Inflammatory macrophage treated with lipopolysaccharide for 4 hours (primary cell): Measurements from ENCODE around the gene CD7.

Experiments
- DNase-seq: peaks from one replicate; pipeline ENCODE4 v3.0.0-alpha.2; 2020

The CD7 gene

GRCh38 chr17:82328141-82328993 is 11.0 kb upstream of the CD7 start:
- no peak for DNase-seq

- DNase-seq, result no peak
Observed at GRCh38 chr17:82327757-82328140, 10.3 kb upstream of the CD7 start.

- DNase-seq, result no peak
Observed at GRCh38 chr17:82327289-82327688, 9.9 kb upstream of the CD7 start.

GRCh38 chr17:82325286-82326180 is 8.1 kb upstream of the CD7 start:
- DNase-seq, result no peak

GRCh38 chr17:82324566-82325285 is 7.3 kb upstream of the CD7 start:
- no peak for DNase-seq

- DNase-seq, result no peak
Observed at GRCh38 chr17:82323514-82324234, 6.3 kb upstream of the CD7 start.

- no peak for DNase-seq
Observed at GRCh38 chr17:82322526-82323453, 5.4 kb upstream of the CD7 start.

- DNase-seq, result no peak
Observed at GRCh38 chr17:82321947-82322466, 4.6 kb upstream of the CD7 start.

- DNase-seq, result peak; percentile 38
Observed at GRCh38 chr17:82320956-82321927, 3.8 kb upstream of the CD7 start.

GRCh38 chr17:82320140-82320840 is 2.9 kb upstream of the CD7 start:
- DNase-seq, result no peak

GRCh38 chr17:82319619-82320062 is 2.2 kb upstream of the CD7 start:
- no peak for DNase-seq

GRCh38 chr17:82318772-82319606 is 1.6 kb upstream of the CD7 start:
- no peak for DNase-seq

GRCh38 chr17:82318169-82318498 is 726 bp upstream of the CD7 start:
- no peak for DNase-seq

GRCh38 chr17:82316651-82317393 is 586 bp downstream of the CD7 start:
- no peak for DNase-seq

- no peak for DNase-seq
Observed at GRCh38 chr17:82315703-82316358, 1.6 kb downstream of the CD7 start.

GRCh38 chr17:82314727-82315605 is 2.4 kb downstream of the CD7 start:
- peak; percentile 22 for DNase-seq
